Neural progenitor cell (in vitro differentiated cells): ENCODE data around the gene KRT10. TPM values are rescaled to one million over a fixed set of nuclear protein-coding genes. Genes with fewer than 3 reads are reported as not detected.

Experiments
- DNase-seq: peaks from one replicate; pipeline ENCODE4 v3.0.0-alpha.2; 2016; ENCODE audit warnings: low spot score
- H2AFZ ChIP-seq: fragments of 200-600 bp; sonication (generic); replicated peaks from 2 replicates; pipeline ENCODE4 v1.6.1; 2016; ENCODE audit warnings: antibody characterized with exemption
- H3F3A ChIP-seq: fragments of 200-600 bp; sonication (generic); 2 replicates; pipeline ENCODE4 v1.6.1; 2016; ENCODE audit warnings: antibody characterized with exemption, low read depth
- H3K27ac ChIP-seq: fragments of 200-600 bp; sonication (generic); 2 replicates; pipeline ENCODE4 v1.5.1; 2016; ENCODE audit warnings: mild to moderate bottlenecking
- H3K27me3 ChIP-seq: fragments of 200-600 bp; sonication (generic); 2 replicates; pipeline ENCODE4 v1.6.1; 2016; ENCODE audit warnings: mild to moderate bottlenecking, moderate library complexity
- H3K36me3 ChIP-seq: fragments of 200-600 bp; sonication (generic); 2 replicates; pipeline ENCODE4 v1.5.1; 2016
- H3K4me1 ChIP-seq: fragments of 200-600 bp; sonication (generic); 2 replicates; pipeline ENCODE4 v1.6.1; 2016; ENCODE audit warnings: mixed run types
- H3K4me2 ChIP-seq: fragments of 200-600 bp; sonication (generic); 2 replicates; pipeline ENCODE4 v1.6.1; 2016
- H3K4me3 ChIP-seq: fragments of 200-600 bp; sonication (generic); 2 replicates; pipeline ENCODE4 v1.5.1; 2016
- H3K79me2 ChIP-seq: fragments of 200-600 bp; sonication (generic); 2 replicates; pipeline ENCODE4 v1.6.1; 2016; ENCODE audit warnings: low read depth
- H3K9ac ChIP-seq: fragments of 200-600 bp; sonication (generic); 2 replicates; pipeline ENCODE4 v1.6.1; 2016
- H3K9me3 ChIP-seq: fragments of 200-600 bp; sonication (generic); 2 replicates; pipeline ENCODE4 v1.5.1; 2016; ENCODE audit warnings: low read depth
- H4K20me1 ChIP-seq: fragments of 200-600 bp; sonication (generic); 2 replicates; pipeline ENCODE4 v1.6.1; 2016; ENCODE audit warnings: low read depth
- H3K27ac Mint-ChIP-seq: 3 replicates; pipeline ENCODE4 v1.8.0; 2021; ENCODE audit warnings: mixed read lengths
- H3K27me3 Mint-ChIP-seq: 2 replicates; pipeline ENCODE4 v1.8.0; 2022; ENCODE audit warnings: low read depth, mild to moderate bottlenecking, inconsistent platforms, moderate library complexity, mixed read lengths; ENCODE audit not compliant: insufficient read depth
- H3K36me3 Mint-ChIP-seq: 3 replicates; pipeline ENCODE4 v1.8.0; 2021; ENCODE audit warnings: mixed read lengths
- H3K4me1 Mint-ChIP-seq: 3 replicates; pipeline ENCODE4 v1.8.0; 2021; ENCODE audit warnings: mixed read lengths
- H3K4me3 Mint-ChIP-seq: 3 replicates; pipeline ENCODE4 v1.8.0; 2021; ENCODE audit warnings: mild to moderate bottlenecking, moderate library complexity, mixed read lengths
- H3K9me3 Mint-ChIP-seq: 3 replicates; pipeline ENCODE4 v1.8.0; 2020; ENCODE audit warnings: mixed read lengths
- EZH2 ChIP-seq: fragments of 200-600 bp; sonication (generic); IDR thresholded peaks from 2 replicates; pipeline ENCODE4 v1.6.1; 2017; ENCODE audit warnings: antibody characterized with exemption, mild to moderate bottlenecking, moderate library complexity
- EZH2phosphoT487 ChIP-seq: fragments of 200-600 bp; sonication (generic); IDR thresholded peaks from 2 replicates; pipeline ENCODE4 v1.6.1; 2017; ENCODE audit warnings: antibody characterized with exemption
- total RNA-seq: library from RNA; depleted of rRNA; stranded (reverse); fragments of >200 nt; gene quantifications from 2 replicates; pipeline ENCODE4 v1.2.3, GENCODE V29; 2015; ENCODE audit warnings: low replicate concordance
- TF ChIP-seq, protein P1 (sequence below): fragments of 200-600 bp; sonication (generic); IDR thresholded peaks from 2 replicates; pipeline ENCODE4 v1.5.1; 2017; ENCODE audit warnings: antibody characterized with exemption, mild to moderate bottlenecking

The KRT10 gene
- total RNA-seq, 1 donor from 2014 or later: 7.5 TPM

DNA sequence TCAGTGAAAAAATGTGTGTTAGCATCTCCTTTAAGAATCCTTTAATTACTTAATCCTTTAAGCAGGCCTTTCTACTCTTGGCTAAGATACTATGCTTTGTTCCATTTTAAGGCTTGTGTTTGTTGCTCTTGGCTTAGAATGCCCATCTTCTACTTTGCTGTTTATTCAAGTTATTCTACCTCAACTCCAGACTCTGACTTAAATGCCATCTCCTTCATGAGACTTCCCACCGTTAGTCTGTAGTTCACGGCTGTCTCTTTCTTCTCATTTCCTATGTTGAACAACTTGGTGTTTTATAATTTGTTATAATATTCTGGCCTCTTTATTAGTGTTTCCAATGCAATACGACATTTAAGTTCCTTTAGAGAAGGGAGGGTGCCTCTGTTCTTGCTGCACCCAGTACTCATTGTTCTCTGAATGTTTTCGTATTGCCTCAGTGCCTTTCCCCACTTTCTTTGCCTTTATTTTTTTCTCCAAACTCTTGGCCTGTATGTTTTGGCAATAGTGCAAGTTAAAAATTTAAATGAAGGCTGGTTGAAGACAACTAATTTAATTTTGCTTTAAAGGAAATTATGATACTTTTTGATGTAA, 6.1 kb upstream of the KRT10 start:
- H3K9ac ChIP-seq: no peak overlapping the region
- Mint-ChIP-seq H3K36me3 (no peaks in the 10 kb centered on the region), H3K27me3 (no peaks in the 10 kb centered on the region), H3K9me3 (no peaks in the 10 kb centered on the region), H3K4me3 (no peak overlapping the region), H3K4me1 (no peaks in the 10 kb centered on the region), H3K27ac (no peak overlapping the region)
- H3K4me3 ChIP-seq: no peak overlapping the region
- H3K4me1 ChIP-seq: no peaks in the 10 kb centered on the region
- no peaks in the 10 kb centered on the region for H3K36me3 ChIP-seq
- no peak overlapping the region for H3K27ac ChIP-seq
- no peaks in the 10 kb centered on the region for H4K20me1 ChIP-seq
- TF ChIP-seq EZH2: no peak
- TF ChIP-seq, protein P1, sequence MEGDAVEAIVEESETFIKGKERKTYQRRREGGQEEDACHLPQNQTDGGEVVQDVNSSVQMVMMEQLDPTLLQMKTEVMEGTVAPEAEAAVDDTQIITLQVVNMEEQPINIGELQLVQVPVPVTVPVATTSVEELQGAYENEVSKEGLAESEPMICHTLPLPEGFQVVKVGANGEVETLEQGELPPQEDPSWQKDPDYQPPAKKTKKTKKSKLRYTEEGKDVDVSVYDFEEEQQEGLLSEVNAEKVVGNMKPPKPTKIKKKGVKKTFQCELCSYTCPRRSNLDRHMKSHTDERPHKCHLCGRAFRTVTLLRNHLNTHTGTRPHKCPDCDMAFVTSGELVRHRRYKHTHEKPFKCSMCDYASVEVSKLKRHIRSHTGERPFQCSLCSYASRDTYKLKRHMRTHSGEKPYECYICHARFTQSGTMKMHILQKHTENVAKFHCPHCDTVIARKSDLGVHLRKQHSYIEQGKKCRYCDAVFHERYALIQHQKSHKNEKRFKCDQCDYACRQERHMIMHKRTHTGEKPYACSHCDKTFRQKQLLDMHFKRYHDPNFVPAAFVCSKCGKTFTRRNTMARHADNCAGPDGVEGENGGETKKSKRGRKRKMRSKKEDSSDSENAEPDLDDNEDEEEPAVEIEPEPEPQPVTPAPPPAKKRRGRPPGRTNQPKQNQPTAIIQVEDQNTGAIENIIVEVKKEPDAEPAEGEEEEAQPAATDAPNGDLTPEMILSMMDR: no peak
- H3K9me3 ChIP-seq: no peaks in the 10 kb centered on the region
- no peaks in the 10 kb centered on the region for H3K79me2 ChIP-seq
- H2AFZ ChIP-seq: no peak overlapping the region
- H3K27me3 ChIP-seq: peaks cover 38% of the 10 kb centered on the region
- no peak for DNase-seq
- no peaks in the 10 kb centered on the region for H3F3A ChIP-seq
- no peak overlapping the region for H3K4me2 ChIP-seq

DNA sequence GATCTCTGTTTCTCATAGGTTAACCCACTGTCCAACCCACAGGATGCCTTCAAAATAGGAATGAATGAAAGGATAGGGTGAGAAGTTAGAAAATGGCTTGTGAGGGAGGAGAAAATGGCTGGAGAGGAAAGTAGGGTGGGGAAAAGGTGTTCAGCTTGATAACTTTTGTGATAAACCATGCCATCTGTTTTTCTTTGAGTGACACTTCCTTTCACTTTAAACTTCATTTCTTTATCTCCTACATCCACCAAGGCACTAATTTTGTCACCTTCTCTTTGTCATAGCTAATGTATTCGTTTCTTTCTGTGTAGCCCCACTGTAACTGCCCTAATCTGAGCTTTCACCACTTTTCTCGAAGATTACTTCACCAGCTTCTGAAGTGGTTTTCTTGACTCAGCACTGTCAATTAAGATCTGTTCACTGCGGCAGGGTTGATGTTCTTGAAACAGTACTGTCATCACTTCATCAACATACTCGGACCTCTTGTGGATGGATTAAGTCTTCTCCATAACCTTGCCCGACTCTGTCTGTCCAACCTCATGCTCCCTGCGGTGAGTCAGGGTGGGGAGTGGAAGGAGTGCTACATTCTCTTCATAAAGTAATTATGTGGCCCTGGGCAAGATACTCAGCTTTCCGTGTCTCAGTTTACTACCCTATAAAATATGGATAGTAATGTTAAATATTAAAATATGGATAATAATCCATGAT, 5.5 kb upstream of the KRT10 start:
- TF ChIP-seq, protein P1: no peak
- TF ChIP-seq EZH2phosphoT487: no peak
- no peak for TF ChIP-seq EZH2
- no peaks in the 10 kb centered on the region for H3K27me3 Mint-ChIP-seq
- H3K27ac ChIP-seq: no peak overlapping the region

DNA sequence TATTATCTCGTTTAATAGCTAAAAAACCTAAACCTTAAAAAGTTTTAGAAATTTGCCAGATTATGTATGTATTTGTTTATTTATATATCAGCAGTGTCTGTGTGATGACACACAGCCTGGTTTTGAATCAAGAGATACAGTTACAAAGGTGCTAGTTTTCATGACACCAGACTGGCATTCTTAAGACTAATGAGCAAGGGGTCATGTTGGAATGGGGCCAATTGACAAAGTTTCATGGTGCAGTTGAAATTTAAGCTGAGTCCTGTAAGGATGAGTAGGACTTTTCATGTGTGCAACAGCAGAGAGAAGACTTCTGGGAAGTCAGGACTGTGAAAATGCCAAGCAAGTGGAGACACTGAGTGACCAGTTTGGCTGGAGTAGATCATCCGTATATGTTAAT, 3.2 kb upstream of the KRT10 start:
- peaks cover 53% of the 10 kb centered on the region for H3K27me3 ChIP-seq
- no peak overlapping the region for H2AFZ ChIP-seq
- no peak overlapping the region for H3K27ac ChIP-seq
- H3K4me2 ChIP-seq: no peak overlapping the region
- no peak for DNase-seq
- H4K20me1 ChIP-seq: no peaks in the 10 kb centered on the region
- H3K4me3 ChIP-seq: no peak overlapping the region
- no peaks in the 10 kb centered on the region for H3K79me2 ChIP-seq
- H3K4me1 ChIP-seq: no peaks in the 10 kb centered on the region
- no peaks in the 10 kb centered on the region for H3K9me3 ChIP-seq
- Mint-ChIP-seq H3K36me3 (no peaks in the 10 kb centered on the region), H3K27ac (no peak overlapping the region), H3K4me3 (no peak overlapping the region), H3K9me3 (no peaks in the 10 kb centered on the region), H3K27me3 (peaks cover 2% of the 10 kb centered on the region), H3K4me1 (no peaks in the 10 kb centered on the region)
- H3K9ac ChIP-seq: no peak overlapping the region
- TF ChIP-seq, protein P1: no peak
- TF ChIP-seq EZH2 (no peak), EZH2phosphoT487 (no peak)
- H3K36me3 ChIP-seq: no peaks in the 10 kb centered on the region
- H3F3A ChIP-seq: no peaks in the 10 kb centered on the region

More for the DNA sequence above, 5.5 kb upstream of the KRT10 start:
- H3K36me3 Mint-ChIP-seq: no peaks in the 10 kb centered on the region
- Histone ChIP-seq H3K79me2 (no peaks in the 10 kb centered on the region), H3K4me1 (no peaks in the 10 kb centered on the region), H3K4me3 (no peak overlapping the region), H3K36me3 (no peaks in the 10 kb centered on the region), H2AFZ (no peak overlapping the region), H4K20me1 (no peaks in the 10 kb centered on the region), H3K9me3 (no peaks in the 10 kb centered on the region), H3F3A (no peaks in the 10 kb centered on the region), H3K27me3 (peaks cover 42% of the 10 kb centered on the region), H3K4me2 (no peak overlapping the region), H3K9ac (no peak overlapping the region)
- H3K4me3 Mint-ChIP-seq: no peak overlapping the region
- H3K9me3 Mint-ChIP-seq: no peaks in the 10 kb centered on the region
- H3K27ac Mint-ChIP-seq: no peak overlapping the region
- no peaks in the 10 kb centered on the region for H3K4me1 Mint-ChIP-seq
- DNase-seq: no peak
